Endothelial cell of umbilical vein (primary cell): Measurements from ENCODE around the gene SLC16A8. TPM values are rescaled to one million over a fixed set of nuclear protein-coding genes. Genes with fewer than 3 reads are reported as not detected.

Source experiments
- BruUV-seq: library from RNA; stranded (reverse); fragments of 400-500 nt; replicated peaks from 2 replicates; lab custom pipeline; 2021; lab: Mats Ljungman, UMichigan
- CTCF ChIA-PET: fragments of 300-600, 350-600 bp; sonication (Branson Sonifier 250); formaldehyde crosslinking; loops from one replicate; lab custom pipeline; 2021; ENCODE audit warnings: antibody characterized with exemption, inconsistent platforms; lab: Charles Lee
- POLR2A ChIA-PET: fragments of 300-600, 350-600 bp; sonication (Branson Sonifier 250); formaldehyde crosslinking; loops from one replicate; lab custom pipeline; 2021; ENCODE audit warnings: antibody characterized with exemption, inconsistent platforms; lab: Charles Lee
- DNase-seq: peaks from one replicate; pipeline ENCODE4 v3.0.0-alpha.2; 2011; ENCODE audit warnings: low read depth, low spot score
- FAIRE-seq: peaks from 2 replicates; lab custom pipeline; 2011; peaks lifted over from hg19 to GRCh38; lab: Jason Lieb, UNC
- H2AFZ ChIP-seq: 2 replicates; pipeline ENCODE4 v1.6.0; 2012; ENCODE audit warnings: low read depth, low read length, control low read depth, inconsistent platforms
- H3K27ac ChIP-seq: 2 replicates; pipeline ENCODE4 v1.5.1; 2011; ENCODE audit warnings: low read depth, mild to moderate bottlenecking, control low read depth, low read length, moderate library complexity; ENCODE audit not compliant: insufficient read depth
- H3K27me3 ChIP-seq, 2 experiments: 2 replicates each; pipeline versions ENCODE4 v1.6.0 to v1.6.1; 2011; ENCODE audit warnings: low read length in 2 of 2, mixed read lengths in 1 of 2; ENCODE audit not compliant: control insufficient read depth in 2 of 2, insufficient read depth in 2 of 2
- H3K36me3 ChIP-seq, 2 experiments: 2 replicates in 1 of 2; 3 replicates in 1 of 2; pipeline ENCODE4 v1.5.1; 2011; ENCODE audit warnings: low read length in 2 of 2, mild to moderate bottlenecking in 1 of 2, moderate library complexity in 1 of 2; ENCODE audit not compliant: control insufficient read depth in 2 of 2, insufficient read depth in 2 of 2; ENCODE audit errors: extremely low read depth in 1 of 2
- H3K4me1 ChIP-seq: 3 replicates; pipeline ENCODE4 v1.5.1; 2011; ENCODE audit warnings: mild to moderate bottlenecking, low read length; ENCODE audit not compliant: control insufficient read depth, insufficient read depth; ENCODE audit errors: extremely low read depth
- H3K4me2 ChIP-seq: 2 replicates; pipeline ENCODE4 v1.6.1; 2011; ENCODE audit warnings: low read length, control low read depth, mixed read lengths; ENCODE audit not compliant: insufficient read depth
- H3K4me3 ChIP-seq, 3 experiments: fragments of 200-600 bp in 1 of 3; sonication (generic), shearing (Covaris generic) in 1 of 3; replicated peaks in 1 of 3; 2 replicates each; pipeline ENCODE4 v1.5.1; 2011 to 2016; ENCODE audit warnings: control low read depth in 3 of 3, low read length in 3 of 3, mild to moderate bottlenecking in 2 of 3, inconsistent platforms in 1 of 3, low read depth in 1 of 3, moderate library complexity in 1 of 3; ENCODE audit not compliant: insufficient read depth in 1 of 3
- H3K79me2 ChIP-seq: 2 replicates; pipeline ENCODE4 v1.6.0; 2012; ENCODE audit warnings: low read length, inconsistent platforms; ENCODE audit not compliant: control insufficient read depth, insufficient read depth
- H3K9ac ChIP-seq: replicated peaks from 2 replicates; pipeline ENCODE3; 2011; ENCODE audit warnings: low read length, control low read depth; ENCODE audit not compliant: insufficient read depth; ENCODE audit errors: extremely low read depth
- H3K9me1 ChIP-seq: replicated peaks from 3 replicates; pipeline ENCODE4 v1.6.0; 2011; ENCODE audit warnings: mild to moderate bottlenecking, low read length; ENCODE audit not compliant: control insufficient read depth, insufficient read depth; ENCODE audit errors: extremely low read depth
- H3K9me3 ChIP-seq: replicated peaks from 2 replicates; pipeline ENCODE4 v1.5.1; 2012; ENCODE audit warnings: low read length, inconsistent platforms; ENCODE audit not compliant: control insufficient read depth, insufficient read depth
- H4K20me1 ChIP-seq: replicated peaks from 2 replicates; pipeline ENCODE3; 2011; ENCODE audit warnings: mild to moderate bottlenecking, low read length; ENCODE audit not compliant: control insufficient read depth, insufficient read depth; ENCODE audit errors: extremely low read depth
- EZH2 ChIP-seq: IDR thresholded peaks from 2 replicates; pipeline ENCODE4 v1.6.1; 2012; ENCODE audit warnings: borderline replicate concordance, low read depth, mild to moderate bottlenecking, moderate library complexity, low read length, inconsistent platforms; ENCODE audit not compliant: severe bottlenecking
- FOS ChIP-seq: IDR thresholded peaks from 2 replicates; pipeline ENCODE4 v1.6.1; 2011; ENCODE audit warnings: mild to moderate bottlenecking, low read length, moderate library complexity, borderline replicate concordance; ENCODE audit not compliant: insufficient read depth
- GATA2 ChIP-seq: IDR thresholded peaks from 2 replicates; pipeline ENCODE4 v1.7.0; 2011; ENCODE audit warnings: low read depth, mild to moderate bottlenecking, moderate library complexity, mixed read lengths, low read length; ENCODE audit not compliant: insufficient read length, insufficient read depth
- JUN ChIP-seq: IDR thresholded peaks from 2 replicates; pipeline ENCODE4 v1.6.1; 2011; ENCODE audit warnings: borderline replicate concordance, low read depth; ENCODE audit not compliant: insufficient read length, insufficient read depth
- MAX ChIP-seq: IDR thresholded peaks from 2 replicates; pipeline ENCODE4 v1.6.1; 2011; ENCODE audit not compliant: insufficient read depth, insufficient read length
- MYC ChIP-seq: IDR thresholded peaks from one replicate; pipeline ENCODE4 v1.6.1; 2011; ENCODE audit warnings: mild to moderate bottlenecking, low read depth, low read length
- POLR2A ChIP-seq: IDR thresholded peaks from 2 replicates; pipeline ENCODE4 v1.6.1; 2012; ENCODE audit warnings: low read depth, mild to moderate bottlenecking, control low read depth, low read length
- POLR2AphosphoS5 ChIP-seq: IDR thresholded peaks from 2 replicates; pipeline ENCODE4 v1.6.1; 2012; ENCODE audit warnings: low read depth, mild to moderate bottlenecking, control low read depth, low read length, moderate library complexity; ENCODE audit not compliant: insufficient read depth
- dilution Hi-C: fragments of 300-500 bp; cut with MboI; formaldehyde crosslinking; loops from one replicate; pipeline ENCODE4 v1.15.0; 2019; ENCODE audit warnings: low sequenced_read_pairs; ENCODE audit not compliant: extremely low pct_ligation_motif_present
- intact Hi-C: fragments of 100-400 bp; cut with micrococcal nuclease; formaldehyde crosslinking; loops from one replicate; pipeline ENCODE4 v1.10.0; 2022
- polyA plus RNA-seq, 4 experiments: library from polyadenylated mRNA; depleted of rRNA in 3 of 4; stranded (reverse) in 3 of 4; unstranded in 1 of 4; fragments of >200 nt; gene quantifications; 2 replicates each; pipeline versions ENCODE4 v1.2.1 to v1.2.3, GENCODE V29; 2011 to 2012; ENCODE audit warnings: missing spikeins in 1 of 4
- total RNA-seq: library from RNA; stranded (reverse); gene quantifications from 2 replicates; pipeline ENCODE4 v1.2.3, GENCODE V29; 2021
- TF ChIP-seq, protein P1 (sequence below), 2 donors: IDR thresholded peaks; 1 replicate in 1 of 2; 2 replicates in 1 of 2; pipeline ENCODE4 v1.5.1; 2011; ENCODE audit warnings: low read length in 2 of 2, mild to moderate bottlenecking in 2 of 2, moderate library complexity in 2 of 2, control low read depth in 1 of 2, inconsistent platforms in 1 of 2, low read depth in 1 of 2; ENCODE audit not compliant: insufficient read depth in 1 of 2; ENCODE audit errors: extremely low read depth in 1 of 2

The SLC16A8 gene
- total and polyA plus RNA-seq, 2 donors (not counting 3 experiments of a cell fraction or from before 2014, with no cell fraction given), result 0.14 TPM; not detected in 1

DNA sequence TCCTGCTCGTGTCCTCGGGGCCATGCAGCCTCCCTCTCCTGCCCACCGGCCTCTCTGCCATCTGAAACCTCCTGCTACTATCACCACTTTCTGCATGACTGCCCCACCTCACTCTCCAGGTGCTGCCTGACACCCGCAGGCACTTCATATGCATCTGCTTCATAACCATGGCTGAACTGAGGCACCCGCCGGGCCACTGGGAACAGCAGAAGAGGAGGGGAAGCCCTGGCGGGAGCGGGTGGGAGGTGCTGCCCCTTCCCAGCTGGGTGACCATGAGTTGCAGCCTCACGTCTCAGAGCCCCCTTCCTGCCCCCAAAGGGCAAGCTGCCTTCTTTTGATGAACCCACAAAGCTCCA lies 48.5 kb downstream of the SLC16A8 start:
- dilution Hi-C loops, result no loop called here
- FAIRE-seq, result no peak
- TF ChIP-seq FOS (no peak), POLR2A (no peak), EZH2 (no peak), JUN (no peak), GATA2 (no peak), POLR2AphosphoS5 (no peak), MAX (no peak), MYC (no peak)
- TF ChIP-seq, protein P1, sequence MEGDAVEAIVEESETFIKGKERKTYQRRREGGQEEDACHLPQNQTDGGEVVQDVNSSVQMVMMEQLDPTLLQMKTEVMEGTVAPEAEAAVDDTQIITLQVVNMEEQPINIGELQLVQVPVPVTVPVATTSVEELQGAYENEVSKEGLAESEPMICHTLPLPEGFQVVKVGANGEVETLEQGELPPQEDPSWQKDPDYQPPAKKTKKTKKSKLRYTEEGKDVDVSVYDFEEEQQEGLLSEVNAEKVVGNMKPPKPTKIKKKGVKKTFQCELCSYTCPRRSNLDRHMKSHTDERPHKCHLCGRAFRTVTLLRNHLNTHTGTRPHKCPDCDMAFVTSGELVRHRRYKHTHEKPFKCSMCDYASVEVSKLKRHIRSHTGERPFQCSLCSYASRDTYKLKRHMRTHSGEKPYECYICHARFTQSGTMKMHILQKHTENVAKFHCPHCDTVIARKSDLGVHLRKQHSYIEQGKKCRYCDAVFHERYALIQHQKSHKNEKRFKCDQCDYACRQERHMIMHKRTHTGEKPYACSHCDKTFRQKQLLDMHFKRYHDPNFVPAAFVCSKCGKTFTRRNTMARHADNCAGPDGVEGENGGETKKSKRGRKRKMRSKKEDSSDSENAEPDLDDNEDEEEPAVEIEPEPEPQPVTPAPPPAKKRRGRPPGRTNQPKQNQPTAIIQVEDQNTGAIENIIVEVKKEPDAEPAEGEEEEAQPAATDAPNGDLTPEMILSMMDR (IDR thresholded peaks at IDR 0.05; ENCODE audit: extremely low read depth in 1 of 2, insufficient read depth in 1 of 2, low read depth in 1 of 2, low read length in 2 of 2), result no peak
- no peak overlapping the region for H3K4me3 ChIP-seq
- ChIA-PET CTCF (no interaction called here), POLR2A (no interaction called here)
- no peaks in the 10 kb centered on the region for H3K9me1 ChIP-seq
- no peak for DNase-seq
- H4K20me1 ChIP-seq, result no peaks in the 10 kb centered on the region
- intact Hi-C loops, result no loop called here
- no TSS peak for BruUV-seq
- H3K4me2 ChIP-seq, result no peak overlapping the region
- H2AFZ ChIP-seq, result no peak overlapping the region
- H3K9ac ChIP-seq, result no peak overlapping the region
- no peak overlapping the region for H3K27ac ChIP-seq
- H3K4me1 ChIP-seq, result peaks cover 12% of the 10 kb centered on the region
- H3K79me2 ChIP-seq, result no peaks in the 10 kb centered on the region
- no peaks in the 10 kb centered on the region for H3K36me3 ChIP-seq
- no peaks in the 10 kb centered on the region for H3K27me3 ChIP-seq
- H3K9me3 ChIP-seq, result no peaks in the 10 kb centered on the region
